GM23338 (cell line): ENCODE results near the gene POU2AF3. TPM values are rescaled to one million over a fixed set of nuclear protein-coding genes. Genes with fewer than 3 reads are reported as not detected.

Experiments used
- ATAC-seq: fragments of 200-7000 bp; cut with Tn5 transposase; 3 replicates; pipeline ENCODE4 v1.9.1; 2020
- DNase-seq: peaks from one replicate; pipeline ENCODE4 v3.0.0-alpha.2; 2015; ENCODE audit warnings: low spot score
- H2AFZ ChIP-seq: fragments of 200-600 bp; sonication (generic); 2 replicates; pipeline ENCODE4 v1.8.0; 2016; ENCODE audit warnings: antibody characterized with exemption, mild to moderate bottlenecking, moderate library complexity
- H3F3A ChIP-seq: fragments of 200-600 bp; sonication (generic); replicated peaks from 2 replicates; pipeline ENCODE4 v1.8.0; 2017; ENCODE audit warnings: antibody characterized with exemption, mixed run types, low read depth
- H3K27ac ChIP-seq: fragments of 200-600 bp; sonication (generic); 2 replicates; pipeline ENCODE4 v1.6.1; 2016; ENCODE audit warnings: low read depth
- H3K27me3 ChIP-seq: fragments of 200-600 bp; sonication (generic); 2 replicates; pipeline ENCODE4 v1.8.0; 2016; ENCODE audit warnings: mild to moderate bottlenecking, mixed run types, moderate library complexity; ENCODE audit not compliant: insufficient read depth
- H3K36me3 ChIP-seq: fragments of 200-600 bp; sonication (generic); 2 replicates; pipeline ENCODE4 v1.8.0; 2016; ENCODE audit warnings: mild to moderate bottlenecking; ENCODE audit not compliant: insufficient read depth
- H3K4me1 ChIP-seq: fragments of 200-600 bp; sonication (generic); 2 replicates; pipeline ENCODE4 v1.8.0; 2016; ENCODE audit warnings: mild to moderate bottlenecking, moderate library complexity; ENCODE audit not compliant: insufficient read depth
- H3K4me2 ChIP-seq: fragments of 200-600 bp; sonication (generic); 2 replicates; pipeline ENCODE4 v1.7.1; 2017; ENCODE audit warnings: mixed run types
- H3K4me3 ChIP-seq: fragments of 200-600 bp; sonication (generic); 2 replicates; pipeline ENCODE4 v1.6.1; 2016; ENCODE audit warnings: mixed run types
- H3K79me2 ChIP-seq: fragments of 200-600 bp; sonication (generic); replicated peaks from 2 replicates; pipeline ENCODE4 v1.8.0; 2017; ENCODE audit warnings: mild to moderate bottlenecking; ENCODE audit not compliant: insufficient read depth
- H3K9me2 ChIP-seq: fragments of 200-600 bp; sonication (generic); 2 replicates; pipeline ENCODE4 v1.8.0; 2017; ENCODE audit not compliant: insufficient read depth
- H4K20me1 ChIP-seq: fragments of 200-600 bp; sonication (generic); replicated peaks from 2 replicates; pipeline ENCODE4 v1.8.0; 2017; ENCODE audit warnings: mild to moderate bottlenecking; ENCODE audit not compliant: insufficient read depth
- H3K27ac Mint-ChIP-seq: 2 replicates; pipeline ENCODE4 v1.8.0; 2020; ENCODE audit warnings: inconsistent platforms, mild to moderate bottlenecking, moderate library complexity, mixed read lengths
- H3K27me3 Mint-ChIP-seq: 3 replicates; pipeline ENCODE4 v1.8.0; 2022; ENCODE audit warnings: low read depth, mild to moderate bottlenecking, moderate library complexity, mixed read lengths, inconsistent platforms; ENCODE audit not compliant: insufficient read depth, poor library complexity
- H3K36me3 Mint-ChIP-seq: 3 replicates; pipeline ENCODE4 v1.8.0; 2021; ENCODE audit warnings: low read depth, mild to moderate bottlenecking, inconsistent platforms, moderate library complexity, mixed read lengths
- H3K4me1 Mint-ChIP-seq: 3 replicates; pipeline ENCODE4 v1.8.0; 2020; ENCODE audit warnings: mild to moderate bottlenecking, inconsistent platforms, mixed read lengths
- H3K4me3 Mint-ChIP-seq: 3 replicates; pipeline ENCODE4 v1.8.0; 2021; ENCODE audit warnings: moderate library complexity, mild to moderate bottlenecking, inconsistent platforms, mixed read lengths
- H3K9me3 Mint-ChIP-seq: 3 replicates; pipeline ENCODE4 v1.8.0; 2020; ENCODE audit warnings: moderate library complexity, mild to moderate bottlenecking, inconsistent platforms, mixed read lengths
- CREB1 ChIP-seq: fragments of 250-450 bp; sonication (Bioruptor Pico); IDR thresholded peaks from 2 replicates; pipeline ENCODE4 v1.5.0; 2020; ENCODE audit warnings: low read depth, mild to moderate bottlenecking, moderate library complexity
- EZH2 ChIP-seq: fragments of 200-600 bp; sonication (generic); IDR thresholded peaks from one replicate; pipeline ENCODE4 v1.8.0; 2017; ENCODE audit warnings: antibody characterized with exemption, mild to moderate bottlenecking, low read depth; ENCODE audit not compliant: unreplicated experiment
- EZH2phosphoT487 ChIP-seq: fragments of 200-600 bp; sonication (generic); IDR thresholded peaks from one replicate; pipeline ENCODE4 v1.8.1; 2018; ENCODE audit warnings: antibody characterized with exemption; ENCODE audit not compliant: unreplicated experiment
- JUNB ChIP-seq: IDR thresholded peaks from one replicate; pipeline ENCODE4 v1.6.1; 2016; ENCODE audit warnings: antibody characterized with exemption; ENCODE audit not compliant: unreplicated experiment
- NANOG ChIP-seq: IDR thresholded peaks from 2 replicates; pipeline ENCODE4 v1.6.1; 2016; ENCODE audit warnings: antibody characterized with exemption, borderline replicate concordance
- POLR2AphosphoS5 ChIP-seq: IDR thresholded peaks from 2 replicates; pipeline ENCODE4 v1.6.1; 2016; ENCODE audit warnings: antibody characterized with exemption, low read depth
- ZNF114 ChIP-seq: fragments of 250-450 bp; sonication (Bioruptor Pico); IDR thresholded peaks from 2 replicates; pipeline ENCODE4 v1.5.0; 2020; ENCODE audit warnings: mild to moderate bottlenecking, moderate library complexity
- polyA plus RNA-seq: library from polyadenylated mRNA; unstranded; fragments of >200 nt; fragmentation: Nextera tagmentation; extraction: Ambion mirVana; gene quantifications from 2 replicates; pipeline ENCODE4 v1.2.1, GENCODE V29; 2016
- total RNA-seq: library from RNA; depleted of rRNA; stranded (reverse); fragments of >200 nt; shearing (Covaris generic); gene quantifications from 2 replicates; pipeline ENCODE4 v1.2.3, GENCODE V29; 2014
- TF ChIP-seq, protein P1 (sequence below): IDR thresholded peaks from one replicate; pipeline ENCODE4 v1.6.1; 2018; ENCODE audit warnings: antibody characterized with exemption; ENCODE audit not compliant: unreplicated experiment
- TF ChIP-seq, protein P2 (sequence below): IDR thresholded peaks from 2 replicates; pipeline ENCODE4 v1.6.1; 2016; ENCODE audit warnings: antibody characterized with exemption
- TF ChIP-seq, protein P3 (sequence below), 2 experiments: fragments of 200-600 bp in 1 of 2; sonication (generic) in 1 of 2; conservative IDR thresholded peaks; 2 replicates each; pipeline versions ENCODE4 v1.5.1 to v1.6.1; 2016 to 2017; ENCODE audit warnings: antibody characterized with exemption in 2 of 2, low read depth in 2 of 2, mild to moderate bottlenecking in 2 of 2, moderate library complexity in 1 of 2

The POU2AF3 gene
- total and polyA plus RNA-seq, 2 experiments from 2014 or later = 2.7 to 3.4 TPM

DNA sequence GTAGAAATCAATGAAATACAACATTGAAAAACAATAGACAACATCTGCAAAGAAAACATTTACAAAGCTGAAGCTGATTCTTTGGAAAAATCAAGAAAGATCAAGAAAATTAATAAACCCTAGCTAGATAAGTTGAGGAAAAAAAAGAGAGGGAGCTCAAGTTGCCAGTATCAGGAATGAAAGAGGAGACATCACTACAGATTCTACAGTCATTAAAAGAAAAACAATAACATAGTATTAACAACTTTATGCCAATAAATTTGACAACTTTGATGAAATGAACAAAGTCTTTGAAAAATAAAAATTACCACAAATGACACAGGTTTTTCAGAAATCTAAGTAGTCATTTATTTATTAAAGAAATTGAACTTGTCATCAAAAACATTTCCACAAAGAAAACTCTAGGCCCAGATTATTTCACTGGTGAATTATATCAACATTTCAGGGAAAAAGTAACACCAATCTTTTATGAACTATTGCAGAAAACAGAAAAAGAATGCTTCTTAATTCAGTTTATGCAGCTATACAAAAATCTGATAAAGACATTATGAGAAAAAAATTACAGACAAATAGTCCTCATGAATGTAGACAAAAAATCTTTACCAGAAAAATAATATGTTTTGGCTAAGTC is 41.5 kb downstream of the POU2AF3 start:
- Histone ChIP-seq H3K36me3 (no peaks in the 10 kb centered on the region), H3K27ac (no peak overlapping the region), H3K4me1 (peaks cover 7% of the 10 kb centered on the region; the same call in 1 of the 2 replicates), H3K27me3 (no peaks in the 10 kb centered on the region), H2AFZ (no peak overlapping the region), H3F3A (no peaks in the 10 kb centered on the region), H4K20me1 (no peaks in the 10 kb centered on the region), H3K9me2 (peaks cover 8% of the 10 kb centered on the region; the same call in 1 of the 2 replicates), H3K4me2 (no peak overlapping the region), H3K79me2 (no peaks in the 10 kb centered on the region), H3K4me3 (no peak overlapping the region)
- H3K4me3 Mint-ChIP-seq = no peak overlapping the region
- no peak for DNase-seq
- H3K27me3 Mint-ChIP-seq = peaks cover 4% of the 10 kb centered on the region
- no peak for TF ChIP-seq POLR2AphosphoS5
- H3K4me1 Mint-ChIP-seq = peaks cover 16% of the 10 kb centered on the region
- ATAC-seq = no peak
- H3K9me3 Mint-ChIP-seq = peaks cover 9% of the 10 kb centered on the region; the same call in 2 of the 3 replicates
- H3K36me3 Mint-ChIP-seq = peaks cover 4% of the 10 kb centered on the region; the same call in 1 of the 3 replicates
- H3K27ac Mint-ChIP-seq = no peak overlapping the region

DNA sequence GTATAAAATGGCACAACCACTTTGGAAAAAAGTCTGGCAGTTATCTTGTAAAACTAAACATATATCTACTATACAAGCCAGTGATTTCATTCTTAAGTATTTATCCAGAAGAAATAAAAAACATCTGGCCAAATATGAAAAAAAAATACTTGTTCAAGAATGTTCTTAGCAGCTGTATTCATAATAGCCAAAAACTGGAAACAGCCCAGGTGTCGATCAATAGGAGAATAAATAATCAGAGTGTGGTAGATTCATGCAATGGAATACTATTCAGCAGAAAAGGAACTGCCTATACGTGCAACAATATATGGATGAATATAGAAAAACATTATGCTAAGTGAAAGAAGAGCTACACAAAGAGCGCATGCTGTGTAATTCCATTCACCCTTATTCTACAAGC is 44.0 kb downstream of the POU2AF3 start:
- Histone ChIP-seq H3K4me1 (no peaks in the 10 kb centered on the region), H3K9me2 (peaks cover 8% of the 10 kb centered on the region; the same call in 1 of the 2 replicates), H3F3A (no peaks in the 10 kb centered on the region), H3K4me2 (no peak overlapping the region), H2AFZ (no peak overlapping the region), H4K20me1 (no peaks in the 10 kb centered on the region), H3K4me3 (no peak overlapping the region), H3K36me3 (no peaks in the 10 kb centered on the region), H3K27me3 (no peaks in the 10 kb centered on the region), H3K27ac (no peak overlapping the region), H3K79me2 (no peaks in the 10 kb centered on the region)
- Mint-ChIP-seq H3K4me1 (no peaks in the 10 kb centered on the region), H3K36me3 (peaks cover 4% of the 10 kb centered on the region; the same call in 1 of the 3 replicates), H3K9me3 (peaks cover 9% of the 10 kb centered on the region; the same call in 2 of the 3 replicates), H3K4me3 (no peak overlapping the region), H3K27me3 (peaks cover 4% of the 10 kb centered on the region), H3K27ac (no peak overlapping the region)
- ATAC-seq (no peak), DNase-seq (no peak)
- no peak for TF ChIP-seq JUNB
- no peak for TF ChIP-seq EZH2
- TF ChIP-seq, protein P1, sequence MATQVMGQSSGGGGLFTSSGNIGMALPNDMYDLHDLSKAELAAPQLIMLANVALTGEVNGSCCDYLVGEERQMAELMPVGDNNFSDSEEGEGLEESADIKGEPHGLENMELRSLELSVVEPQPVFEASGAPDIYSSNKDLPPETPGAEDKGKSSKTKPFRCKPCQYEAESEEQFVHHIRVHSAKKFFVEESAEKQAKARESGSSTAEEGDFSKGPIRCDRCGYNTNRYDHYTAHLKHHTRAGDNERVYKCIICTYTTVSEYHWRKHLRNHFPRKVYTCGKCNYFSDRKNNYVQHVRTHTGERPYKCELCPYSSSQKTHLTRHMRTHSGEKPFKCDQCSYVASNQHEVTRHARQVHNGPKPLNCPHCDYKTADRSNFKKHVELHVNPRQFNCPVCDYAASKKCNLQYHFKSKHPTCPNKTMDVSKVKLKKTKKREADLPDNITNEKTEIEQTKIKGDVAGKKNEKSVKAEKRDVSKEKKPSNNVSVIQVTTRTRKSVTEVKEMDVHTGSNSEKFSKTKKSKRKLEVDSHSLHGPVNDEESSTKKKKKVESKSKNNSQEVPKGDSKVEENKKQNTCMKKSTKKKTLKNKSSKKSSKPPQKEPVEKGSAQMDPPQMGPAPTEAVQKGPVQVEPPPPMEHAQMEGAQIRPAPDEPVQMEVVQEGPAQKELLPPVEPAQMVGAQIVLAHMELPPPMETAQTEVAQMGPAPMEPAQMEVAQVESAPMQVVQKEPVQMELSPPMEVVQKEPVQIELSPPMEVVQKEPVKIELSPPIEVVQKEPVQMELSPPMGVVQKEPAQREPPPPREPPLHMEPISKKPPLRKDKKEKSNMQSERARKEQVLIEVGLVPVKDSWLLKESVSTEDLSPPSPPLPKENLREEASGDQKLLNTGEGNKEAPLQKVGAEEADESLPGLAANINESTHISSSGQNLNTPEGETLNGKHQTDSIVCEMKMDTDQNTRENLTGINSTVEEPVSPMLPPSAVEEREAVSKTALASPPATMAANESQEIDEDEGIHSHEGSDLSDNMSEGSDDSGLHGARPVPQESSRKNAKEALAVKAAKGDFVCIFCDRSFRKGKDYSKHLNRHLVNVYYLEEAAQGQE = no peak
- no peak for TF ChIP-seq CREB1
- TF ChIP-seq EZH2phosphoT487 = no peak
- no peak for TF ChIP-seq ZNF114 (CRISPR knock-in tag)
- TF ChIP-seq, protein P2, sequence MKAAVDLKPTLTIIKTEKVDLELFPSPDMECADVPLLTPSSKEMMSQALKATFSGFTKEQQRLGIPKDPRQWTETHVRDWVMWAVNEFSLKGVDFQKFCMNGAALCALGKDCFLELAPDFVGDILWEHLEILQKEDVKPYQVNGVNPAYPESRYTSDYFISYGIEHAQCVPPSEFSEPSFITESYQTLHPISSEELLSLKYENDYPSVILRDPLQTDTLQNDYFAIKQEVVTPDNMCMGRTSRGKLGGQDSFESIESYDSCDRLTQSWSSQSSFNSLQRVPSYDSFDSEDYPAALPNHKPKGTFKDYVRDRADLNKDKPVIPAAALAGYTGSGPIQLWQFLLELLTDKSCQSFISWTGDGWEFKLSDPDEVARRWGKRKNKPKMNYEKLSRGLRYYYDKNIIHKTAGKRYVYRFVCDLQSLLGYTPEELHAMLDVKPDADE = no peak
- TF ChIP-seq, protein P3, sequence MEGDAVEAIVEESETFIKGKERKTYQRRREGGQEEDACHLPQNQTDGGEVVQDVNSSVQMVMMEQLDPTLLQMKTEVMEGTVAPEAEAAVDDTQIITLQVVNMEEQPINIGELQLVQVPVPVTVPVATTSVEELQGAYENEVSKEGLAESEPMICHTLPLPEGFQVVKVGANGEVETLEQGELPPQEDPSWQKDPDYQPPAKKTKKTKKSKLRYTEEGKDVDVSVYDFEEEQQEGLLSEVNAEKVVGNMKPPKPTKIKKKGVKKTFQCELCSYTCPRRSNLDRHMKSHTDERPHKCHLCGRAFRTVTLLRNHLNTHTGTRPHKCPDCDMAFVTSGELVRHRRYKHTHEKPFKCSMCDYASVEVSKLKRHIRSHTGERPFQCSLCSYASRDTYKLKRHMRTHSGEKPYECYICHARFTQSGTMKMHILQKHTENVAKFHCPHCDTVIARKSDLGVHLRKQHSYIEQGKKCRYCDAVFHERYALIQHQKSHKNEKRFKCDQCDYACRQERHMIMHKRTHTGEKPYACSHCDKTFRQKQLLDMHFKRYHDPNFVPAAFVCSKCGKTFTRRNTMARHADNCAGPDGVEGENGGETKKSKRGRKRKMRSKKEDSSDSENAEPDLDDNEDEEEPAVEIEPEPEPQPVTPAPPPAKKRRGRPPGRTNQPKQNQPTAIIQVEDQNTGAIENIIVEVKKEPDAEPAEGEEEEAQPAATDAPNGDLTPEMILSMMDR (conservative IDR thresholded peaks at IDR 0.05; ENCODE audit: low read depth in 2 of 2) = no peak
- no peak for TF ChIP-seq NANOG
